Nephron (organoid): ENCODE results near the gene MSI2.

Experiments used
- H3K27ac Mint-ChIP-seq, 3 experiments: 2 replicates each; pipeline ENCODE4 v1.8.0; 2020; ENCODE audit warnings: mixed read lengths in 3 of 3, mild to moderate bottlenecking in 2 of 3, moderate library complexity in 1 of 3
- H3K27me3 Mint-ChIP-seq: 2 replicates; pipeline ENCODE4 v1.8.0; 2021; ENCODE audit warnings: low read depth, mild to moderate bottlenecking, moderate library complexity, mixed read lengths
- H3K36me3 Mint-ChIP-seq: 2 replicates; pipeline ENCODE4 v1.8.0; 2020; ENCODE audit warnings: low read depth, mixed read lengths
- H3K4me1 Mint-ChIP-seq: 2 replicates; pipeline ENCODE4 v1.8.0; 2020; ENCODE audit warnings: mixed read lengths
- H3K4me3 Mint-ChIP-seq, 3 experiments: 2 replicates each; pipeline ENCODE4 v1.8.0; 2020; ENCODE audit warnings: mild to moderate bottlenecking in 3 of 3, mixed read lengths in 3 of 3, moderate library complexity in 2 of 3
- H3K9me3 Mint-ChIP-seq: 2 replicates; pipeline ENCODE4 v1.8.0; 2020; ENCODE audit warnings: mixed read lengths
- CTCF ChIP-seq, 3 experiments: fragments of 200-600 bp; sonication (generic); IDR thresholded peaks; one replicate each; pipeline ENCODE4 v1.5.0; 2021; ENCODE audit warnings: antibody characterized with exemption in 3 of 3; ENCODE audit not compliant: unreplicated experiment in 3 of 3

MSI2 gene

GRCh38 chr17:57312242-57312641 is 55.9 kb downstream of the MSI2 start:
- H3K27ac Mint-ChIP-seq, result peak overlapping the region in 1 of 3 experiments; percentile 56
- H3K27me3 Mint-ChIP-seq, result peaks cover 4% of the 10 kb centered on the region
- no peak overlapping the region for H3K4me3 Mint-ChIP-seq
- peaks cover 43% of the 10 kb centered on the region for H3K36me3 Mint-ChIP-seq
- peaks cover 5% of the 10 kb centered on the region for H3K4me1 Mint-ChIP-seq
- no peaks in the 10 kb centered on the region for H3K9me3 Mint-ChIP-seq
- no peak for TF ChIP-seq CTCF (IDR thresholded peaks at IDR 0.05; ENCODE audit: unreplicated experiment in 3 of 3)

DNA sequence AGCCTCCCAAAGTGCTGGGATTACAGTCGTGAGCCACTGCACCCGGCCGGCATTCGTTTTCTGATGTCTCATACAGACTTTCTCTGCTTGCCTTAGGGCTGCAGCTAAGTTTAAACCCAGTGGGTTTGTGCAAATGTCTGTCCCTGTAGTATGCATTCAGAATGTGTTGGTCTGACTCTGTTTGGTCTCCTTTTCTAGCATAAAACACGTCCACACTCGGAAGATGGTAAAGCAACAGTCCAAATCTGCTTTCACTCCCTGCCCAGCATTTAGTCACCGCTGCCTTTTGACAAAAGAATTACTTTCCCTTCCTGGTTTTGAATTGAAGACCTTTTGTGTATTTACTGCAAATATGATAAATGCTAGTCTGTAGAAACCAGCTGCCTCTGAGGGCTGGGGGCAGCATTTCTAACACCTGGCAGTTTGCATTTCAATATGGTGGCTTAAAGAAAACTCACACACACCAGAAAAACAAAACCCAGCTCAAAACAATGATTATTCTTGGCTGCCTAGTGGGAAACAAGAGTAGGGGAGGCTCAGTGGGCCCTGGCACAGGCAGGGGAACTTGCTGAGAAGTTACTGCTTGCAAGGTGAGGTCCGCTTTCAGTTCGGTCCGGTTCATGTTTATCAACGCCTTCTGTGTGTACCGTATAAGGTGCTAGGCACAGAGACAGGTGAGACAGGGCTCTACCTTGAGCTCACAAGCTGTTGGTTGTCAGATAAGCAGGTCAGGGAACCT is 56.9 kb downstream of the MSI2 start:
- Mint-ChIP-seq H3K9me3 (no peaks in the 10 kb centered on the region), H3K4me1 (peaks cover 5% of the 10 kb centered on the region), H3K27me3 (peaks cover 5% of the 10 kb centered on the region), H3K36me3 (peaks cover 41% of the 10 kb centered on the region), H3K27ac (peak overlapping the region in 2 of 3 experiments; percentile 11 to 13), H3K4me3 (no peak overlapping the region)
- no peak for TF ChIP-seq CTCF (IDR thresholded peaks at IDR 0.05; ENCODE audit: unreplicated experiment in 3 of 3)

GRCh38 chr17:57315061-57316015 is 59.0 kb downstream of the MSI2 start:
- peak overlapping the region in 1 of 3 experiments; percentile 22 for H3K27ac Mint-ChIP-seq
- H3K4me1 Mint-ChIP-seq, result peaks cover 5% of the 10 kb centered on the region
- H3K36me3 Mint-ChIP-seq, result peaks cover 44% of the 10 kb centered on the region
- H3K4me3 Mint-ChIP-seq, result no peak overlapping the region
- no peak for TF ChIP-seq CTCF (IDR thresholded peaks at IDR 0.05; ENCODE audit: unreplicated experiment in 3 of 3)
- H3K27me3 Mint-ChIP-seq, result peaks cover 12% of the 10 kb centered on the region
- H3K9me3 Mint-ChIP-seq, result no peaks in the 10 kb centered on the region

GRCh38 chr17:57316361-57316760 is 60.0 kb downstream of the MSI2 start:
- peaks cover 12% of the 10 kb centered on the region for H3K27me3 Mint-ChIP-seq
- H3K36me3 Mint-ChIP-seq, result peaks cover 37% of the 10 kb centered on the region
- no peak for TF ChIP-seq CTCF (IDR thresholded peaks at IDR 0.05; ENCODE audit: unreplicated experiment in 3 of 3)
- H3K27ac Mint-ChIP-seq, result no peak overlapping the region
- peaks cover 5% of the 10 kb centered on the region for H3K4me1 Mint-ChIP-seq
- no peaks in the 10 kb centered on the region for H3K9me3 Mint-ChIP-seq
- H3K4me3 Mint-ChIP-seq, result no peak overlapping the region

- H3K4me3 Mint-ChIP-seq, result no peak overlapping the region
- peaks cover 5% of the 10 kb centered on the region for H3K4me1 Mint-ChIP-seq
- no peak for TF ChIP-seq CTCF (IDR thresholded peaks at IDR 0.05; ENCODE audit: unreplicated experiment in 3 of 3)
- H3K9me3 Mint-ChIP-seq, result no peaks in the 10 kb centered on the region
- peak overlapping the region in 1 of 3 experiments; percentile 26 for H3K27ac Mint-ChIP-seq
- peaks cover 15% of the 10 kb centered on the region for H3K27me3 Mint-ChIP-seq
- H3K36me3 Mint-ChIP-seq, result peaks cover 38% of the 10 kb centered on the region
Observed at GRCh38 chr17:57317079-57317478, 60.8 kb downstream of the MSI2 start.
